IPS-18a (cell line): ENCODE results near the gene MYL10.

Experiments used
- H3K27ac ChIP-seq: one replicate; pipeline ENCODE4 v1.5.1; 2013; ENCODE audit warnings: low read length
- H3K27me3 ChIP-seq: one replicate; pipeline ENCODE4 v1.6.1; 2013; ENCODE audit warnings: mild to moderate bottlenecking, low read length; ENCODE audit not compliant: control insufficient read depth, insufficient read depth
- H3K36me3 ChIP-seq: one replicate; pipeline ENCODE4 v1.6.1; 2013; ENCODE audit warnings: low read depth, low read length; ENCODE audit not compliant: control insufficient read depth
- H3K4me1 ChIP-seq: one replicate; pipeline ENCODE4 v1.6.1; 2013; ENCODE audit warnings: low read depth, low read length; ENCODE audit not compliant: control insufficient read depth
- H3K4me3 ChIP-seq: one replicate; pipeline ENCODE4 v1.5.1; 2013; ENCODE audit warnings: low read length
- H3K9ac ChIP-seq: one replicate; pipeline ENCODE4 v1.6.1; 2013; ENCODE audit warnings: mild to moderate bottlenecking, low read length, moderate library complexity
- H3K9me3 ChIP-seq: one replicate; pipeline ENCODE4 v1.6.1; 2013; ENCODE audit warnings: low read depth, low read length; ENCODE audit not compliant: control insufficient read depth

MYL10 gene

GRCh38 chr7:101628522-101628921, 574 bp downstream of the MYL10 start:
- no peak overlapping the region for H3K27ac ChIP-seq
- no peak overlapping the region for H3K4me3 ChIP-seq
- H3K9me3 ChIP-seq = no peaks in the 10 kb centered on the region
- H3K27me3 ChIP-seq = no peaks in the 10 kb centered on the region
- no peak overlapping the region for H3K9ac ChIP-seq
- H3K4me1 ChIP-seq = peaks cover 15% of the 10 kb centered on the region
- no peaks in the 10 kb centered on the region for H3K36me3 ChIP-seq

- Histone ChIP-seq H3K27me3 (no peaks in the 10 kb centered on the region), H3K36me3 (no peaks in the 10 kb centered on the region), H3K4me3 (no peak overlapping the region), H3K4me1 (peaks cover 15% of the 10 kb centered on the region), H3K9ac (no peak overlapping the region), H3K27ac (no peak overlapping the region), H3K9me3 (no peaks in the 10 kb centered on the region)
These were observed 2.3 kb downstream of the MYL10 start for GRCh38 chr7:101626758-101627157.

DNA sequence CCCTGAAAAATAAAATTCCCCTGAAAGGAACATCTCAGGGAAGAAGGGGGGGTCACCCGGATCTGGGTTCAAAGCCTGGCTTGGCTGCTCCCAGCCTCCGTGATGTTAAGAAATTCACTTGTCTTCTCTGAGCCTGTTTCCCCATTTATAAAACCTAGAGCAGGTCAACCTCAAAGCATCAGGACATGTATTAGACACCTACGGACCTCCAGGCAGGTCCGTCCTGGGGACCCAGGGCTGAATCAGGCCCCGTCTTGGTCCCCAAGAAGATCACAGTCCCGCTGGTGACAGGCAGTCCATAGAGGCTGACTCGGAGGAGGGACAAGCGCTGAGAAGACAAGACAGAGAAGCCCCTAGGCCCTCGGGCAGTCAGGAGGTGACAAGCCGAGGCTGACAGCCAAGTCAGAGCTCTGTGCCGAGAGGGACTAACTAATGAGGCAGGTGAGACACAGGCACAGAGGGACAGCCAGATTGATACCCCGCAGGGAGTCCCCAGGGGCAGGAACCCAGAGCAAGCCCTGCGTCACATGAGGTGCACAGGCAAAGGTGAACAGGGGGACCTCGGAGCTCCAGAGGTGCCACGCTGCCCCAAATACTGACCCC, 2.9 kb downstream of the MYL10 start:
- no peak overlapping the region for H3K4me3 ChIP-seq
- H3K27me3 ChIP-seq = no peaks in the 10 kb centered on the region
- no peak overlapping the region for H3K27ac ChIP-seq

GRCh38 chr7:101625031-101625791, 3.9 kb downstream of the MYL10 start:
- no peaks in the 10 kb centered on the region for H3K9me3 ChIP-seq
- no peak overlapping the region for H3K9ac ChIP-seq
- H3K4me3 ChIP-seq = no peak overlapping the region
- no peaks in the 10 kb centered on the region for H3K27me3 ChIP-seq
- H3K27ac ChIP-seq = no peak overlapping the region
- peaks cover 15% of the 10 kb centered on the region for H3K4me1 ChIP-seq
- H3K36me3 ChIP-seq = no peaks in the 10 kb centered on the region

More for the DNA sequence above, 2.9 kb downstream of the MYL10 start:
- Histone ChIP-seq H3K9ac (no peak overlapping the region), H3K4me1 (peaks cover 15% of the 10 kb centered on the region), H3K36me3 (no peaks in the 10 kb centered on the region), H3K9me3 (no peaks in the 10 kb centered on the region)

DNA sequence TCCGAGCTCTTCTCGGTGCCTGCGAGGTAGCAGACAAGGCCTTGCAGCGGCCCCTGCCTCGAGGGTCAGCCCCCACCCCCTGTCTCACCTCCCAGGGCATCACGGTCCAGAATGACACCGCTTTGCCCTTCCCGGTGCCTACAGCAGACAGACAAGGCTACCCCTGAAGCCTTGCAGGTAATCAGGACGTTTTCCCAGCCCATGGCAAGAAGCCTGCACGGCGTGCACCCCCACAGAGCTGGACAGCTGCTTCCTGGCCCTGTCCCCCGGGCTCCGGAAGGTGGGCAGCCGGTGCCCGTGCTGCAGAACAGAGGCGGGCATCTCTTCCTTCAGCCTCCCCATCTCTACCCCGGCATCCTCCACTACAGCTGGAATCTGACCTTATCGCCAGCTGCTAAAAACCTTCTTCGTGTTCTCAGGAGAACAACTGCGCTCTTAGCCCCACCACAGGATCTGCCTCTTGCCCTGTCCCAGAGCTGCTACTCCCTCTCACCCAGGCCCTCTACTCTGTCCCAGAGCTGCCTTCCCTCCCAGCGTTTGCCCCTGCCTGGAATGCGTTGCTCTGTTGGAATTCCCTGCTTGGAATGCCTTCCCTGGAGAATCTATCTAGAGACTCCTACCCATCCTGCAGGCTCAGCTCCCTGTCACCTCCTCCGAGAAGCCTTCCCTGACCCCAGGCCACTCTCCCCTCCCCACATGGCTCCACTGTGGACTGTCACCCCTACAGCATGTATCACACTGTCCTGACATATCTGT, 4.7 kb downstream of the MYL10 start:
- H3K36me3 ChIP-seq = no peaks in the 10 kb centered on the region
- H3K27ac ChIP-seq = no peak overlapping the region
- no peak overlapping the region for H3K9ac ChIP-seq
- H3K4me1 ChIP-seq = peaks cover 15% of the 10 kb centered on the region
- no peaks in the 10 kb centered on the region for H3K27me3 ChIP-seq
- no peak overlapping the region for H3K4me3 ChIP-seq
- H3K9me3 ChIP-seq = no peaks in the 10 kb centered on the region

- H3K4me1 ChIP-seq = peaks cover 15% of the 10 kb centered on the region
- no peak overlapping the region for H3K9ac ChIP-seq
- no peaks in the 10 kb centered on the region for H3K9me3 ChIP-seq
- no peaks in the 10 kb centered on the region for H3K27me3 ChIP-seq
- no peaks in the 10 kb centered on the region for H3K36me3 ChIP-seq
- H3K27ac ChIP-seq = no peak overlapping the region
- no peak overlapping the region for H3K4me3 ChIP-seq
These were observed 6.4 kb downstream of the MYL10 start for GRCh38 chr7:101622609-101623173.

DNA sequence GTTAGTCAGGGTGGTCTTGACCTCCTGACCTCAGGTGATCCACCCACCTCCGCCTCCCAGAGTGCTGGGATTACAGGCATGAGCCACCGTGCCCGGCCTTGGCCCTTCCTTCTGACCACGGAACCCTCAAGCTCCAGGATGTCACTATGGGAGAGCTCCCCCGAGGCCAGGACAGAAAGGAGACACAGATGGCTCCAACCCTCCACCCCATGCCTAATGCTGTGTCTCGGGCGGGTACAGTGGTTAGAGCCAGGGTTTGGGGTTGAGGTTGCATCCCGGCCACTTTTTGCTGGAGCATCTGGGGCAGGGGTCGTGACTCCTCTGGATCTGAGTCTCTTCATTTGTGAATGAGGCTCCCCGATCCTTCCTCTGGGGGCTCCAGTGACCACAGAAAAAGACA, 8.1 kb downstream of the MYL10 start:
- Histone ChIP-seq H3K4me1 (peaks cover 12% of the 10 kb centered on the region), H3K36me3 (no peaks in the 10 kb centered on the region), H3K4me3 (no peak overlapping the region), H3K27me3 (no peaks in the 10 kb centered on the region), H3K9ac (no peak overlapping the region), H3K27ac (no peak overlapping the region), H3K9me3 (no peaks in the 10 kb centered on the region)

DNA sequence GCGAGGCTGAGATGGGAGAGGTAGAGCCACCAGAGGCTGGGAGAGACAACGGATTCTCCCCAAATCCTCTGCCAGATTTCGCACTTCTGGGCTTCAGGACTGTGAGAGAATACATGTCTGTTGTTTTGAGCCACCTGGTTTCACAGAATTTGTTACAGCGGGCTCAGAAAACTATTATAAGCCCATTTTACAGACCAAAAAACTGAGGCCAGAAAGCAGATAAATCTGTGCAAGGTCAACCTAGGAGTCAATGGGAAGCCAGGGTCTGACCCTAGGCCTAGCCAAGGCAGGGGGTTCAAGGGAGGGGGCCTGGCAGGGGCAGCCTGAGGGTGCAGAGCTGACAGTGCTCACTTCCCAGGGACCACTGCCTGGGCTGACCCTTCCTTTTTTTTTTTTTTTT, 8.7 kb downstream of the MYL10 start:
- no peak overlapping the region for H3K27ac ChIP-seq
- no peak overlapping the region for H3K4me3 ChIP-seq
- peaks cover 11% of the 10 kb centered on the region for H3K4me1 ChIP-seq
- no peaks in the 10 kb centered on the region for H3K27me3 ChIP-seq
- H3K36me3 ChIP-seq = no peaks in the 10 kb centered on the region
- no peak overlapping the region for H3K9ac ChIP-seq
- no peaks in the 10 kb centered on the region for H3K9me3 ChIP-seq

DNA sequence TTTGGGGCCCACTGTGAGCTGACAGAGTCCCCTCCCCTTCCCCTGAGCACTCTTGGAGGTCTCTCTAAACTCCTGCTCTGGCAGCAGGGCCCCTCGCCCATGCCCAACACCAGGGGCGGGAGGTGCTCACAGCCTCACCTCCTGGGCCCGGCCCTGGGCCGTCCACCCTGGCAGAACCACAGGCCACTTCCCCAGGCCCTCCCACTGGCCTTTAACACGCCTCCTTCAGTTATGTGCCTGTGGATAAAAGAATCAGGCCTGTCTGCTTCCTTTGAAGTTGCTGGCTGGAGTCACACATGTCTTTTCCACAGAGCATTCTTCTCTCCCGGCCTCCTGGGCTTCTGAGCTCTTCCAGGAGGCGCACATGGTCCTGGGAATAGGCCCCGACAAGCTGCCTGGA, 10.2 kb downstream of the MYL10 start:
- peaks cover 8% of the 10 kb centered on the region for H3K4me1 ChIP-seq
- no peaks in the 10 kb centered on the region for H3K36me3 ChIP-seq
- no peak overlapping the region for H3K4me3 ChIP-seq
- no peaks in the 10 kb centered on the region for H3K9me3 ChIP-seq
- no peak overlapping the region for H3K27ac ChIP-seq
- no peaks in the 10 kb centered on the region for H3K27me3 ChIP-seq
- H3K9ac ChIP-seq = no peak overlapping the region

- Histone ChIP-seq H3K27me3 (no peaks in the 10 kb centered on the region), H3K9me3 (no peaks in the 10 kb centered on the region), H3K4me1 (peaks cover 12% of the 10 kb centered on the region), H3K36me3 (no peaks in the 10 kb centered on the region), H3K9ac (no peak overlapping the region), H3K27ac (no peak overlapping the region), H3K4me3 (no peak overlapping the region)
These were observed 10.8 kb downstream of the MYL10 start for GRCh38 chr7:101618207-101618839.
